Kidney (tissue), 14 donors: Measurements from ENCODE around the gene WDR38. TPM values are rescaled to one million over a fixed set of nuclear protein-coding genes. Genes with fewer than 3 reads are reported as not detected.

Experiments used
- DNase-seq, 5 donors: peaks; one replicate each; pipeline ENCODE4 v3.0.0-alpha.2; 2013 to 2020
- FAIRE-seq: peaks from 2 replicates; lab custom pipeline; 2012; peaks lifted over from hg19 to GRCh38; lab: Jason Lieb, UNC
- H3K27ac ChIP-seq, 2 donors: one replicate each; pipeline ENCODE4 v1.7.0; 2013; ENCODE audit warnings: low read depth in 2 of 2, low read length in 2 of 2, inconsistent platforms in 1 of 2
- H3K27me3 ChIP-seq: one replicate; pipeline ENCODE4 v1.7.1; 2013; ENCODE audit warnings: low read length, inconsistent platforms; ENCODE audit not compliant: control insufficient read depth, insufficient read depth
- H3K36me3 ChIP-seq, 3 donors: one replicate each; pipeline versions ENCODE4 v1.7.0 to v1.7.1; 2013; ENCODE audit warnings: low read length in 3 of 3, control low read depth in 1 of 3, inconsistent platforms in 1 of 3; ENCODE audit not compliant: insufficient read depth in 3 of 3, control insufficient read depth in 2 of 3
- H3K4me1 ChIP-seq, 3 donors: one replicate each; pipeline versions ENCODE4 v1.7.0 to v1.7.1; 2013; ENCODE audit warnings: low read length in 3 of 3, inconsistent platforms in 1 of 3, low read depth in 1 of 3; ENCODE audit not compliant: control insufficient read depth in 2 of 3, insufficient read depth in 2 of 3
- H3K4me3 ChIP-seq, 3 donors: one replicate each; pipeline versions ENCODE4 v1.7.0 to v1.8.1; 2013; ENCODE audit warnings: low read length in 3 of 3, control low read depth in 1 of 3, inconsistent platforms in 1 of 3
- H3K9ac ChIP-seq, 3 donors: one replicate each; pipeline versions ENCODE4 v1.7.0 to v1.7.1; 2013; ENCODE audit warnings: low read length in 3 of 3, control low read depth in 1 of 3, inconsistent platforms in 1 of 3
- H3K9me3 ChIP-seq, 3 donors: one replicate each; pipeline versions ENCODE4 v1.7.0 to v1.7.1; 2013; ENCODE audit warnings: low read length in 3 of 3, control low read depth in 1 of 3, inconsistent platforms in 1 of 3; ENCODE audit not compliant: control insufficient read depth in 2 of 3, insufficient read depth in 1 of 3
- intact Hi-C: fragments of 100-400 bp; cut with DNase I; formaldehyde crosslinking; loops from one replicate; pipeline ENCODE4 v1.11.1; 2022
- polyA plus RNA-seq: library from polyadenylated mRNA; stranded (reverse); fragments of 350-450 nt; fragmentation: Illumina TruSeq; extraction: RNeasy Lipid Tissue Mini Kit (QIAGEN cat#74804); gene quantifications from one replicate; pipeline ENCODE4 v1.2.3, GENCODE V29; 2014; ENCODE audit warnings: low read depth, low replicate concordance; ENCODE audit not compliant: insufficient read depth
- total RNA-seq: library from RNA; stranded (reverse); fragmentation: NEBNext Ultra II Directional; extraction: Animal tissue kit (Norgen Biotek cat#: 25700); gene quantifications from one replicate; pipeline ENCODE4 v1.2.1, GENCODE V29; 2021
- TF ChIP-seq, protein P1 (sequence below): IDR thresholded peaks from 3 replicates; pipeline ENCODE4 v1.5.1; 2012; ENCODE audit warnings: mild to moderate bottlenecking, moderate library complexity, borderline replicate concordance; ENCODE audit not compliant: insufficient read depth; ENCODE audit errors: extremely low read depth
- donor health status: control.
- donor health status: control.
- donor health status: control.
- donor health status: control.
- donor health status: control.
- donor health status: DM: yes; HTN: yes; CAD: no.
- donor health status: Normal renal cell carcinoma (clear cell type).

The WDR38 gene
- total and polyA plus RNA-seq, 2 donors from 2014 or later: 0.31 TPM; not detected in 1

DNA sequence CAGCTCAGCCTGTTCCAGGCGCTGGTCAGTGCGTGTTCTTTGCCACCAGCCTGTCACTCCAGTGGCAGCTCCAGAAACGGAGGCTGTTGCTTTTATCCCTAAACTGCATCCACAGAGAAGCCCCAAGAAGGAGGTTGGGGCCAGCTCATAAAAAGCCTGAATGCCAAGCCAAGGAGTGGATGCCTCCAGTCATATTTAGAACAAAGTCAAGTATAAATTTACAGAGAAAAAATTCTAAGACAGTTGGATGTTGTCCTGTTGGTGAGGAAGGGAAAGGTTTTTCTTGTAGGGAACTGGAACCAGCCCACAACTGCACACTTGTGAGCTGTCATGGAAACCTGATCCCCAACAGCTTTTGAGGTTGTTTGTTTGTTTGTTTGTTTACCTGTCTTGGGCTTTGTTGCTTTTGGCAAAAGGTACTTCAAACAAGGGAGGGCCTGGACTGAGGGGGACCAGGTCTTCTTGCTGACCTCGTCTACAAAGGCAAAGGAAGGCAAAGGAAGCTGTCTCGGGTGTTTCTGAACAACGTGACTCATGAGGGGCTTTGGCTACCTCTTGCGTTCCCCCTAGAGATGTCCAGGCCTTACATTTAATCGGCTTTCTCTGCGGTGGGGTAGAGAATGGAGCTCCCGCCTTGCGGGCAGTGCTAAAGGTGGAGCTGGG is 39.6 kb upstream of the WDR38 start:
- Histone ChIP-seq H3K9ac (no peak overlapping the region), H3K27ac (no peak overlapping the region), H3K9me3 (no peaks in the 10 kb centered on the region), H3K27me3 (no peaks in the 10 kb centered on the region), H3K36me3 (no peaks in the 10 kb centered on the region), H3K4me1 (no peaks in the 10 kb centered on the region), H3K4me3 (no peak overlapping the region)
- FAIRE-seq: no peak
- no peak for DNase-seq
- intact Hi-C loops: no loop called here
- TF ChIP-seq, protein P1, sequence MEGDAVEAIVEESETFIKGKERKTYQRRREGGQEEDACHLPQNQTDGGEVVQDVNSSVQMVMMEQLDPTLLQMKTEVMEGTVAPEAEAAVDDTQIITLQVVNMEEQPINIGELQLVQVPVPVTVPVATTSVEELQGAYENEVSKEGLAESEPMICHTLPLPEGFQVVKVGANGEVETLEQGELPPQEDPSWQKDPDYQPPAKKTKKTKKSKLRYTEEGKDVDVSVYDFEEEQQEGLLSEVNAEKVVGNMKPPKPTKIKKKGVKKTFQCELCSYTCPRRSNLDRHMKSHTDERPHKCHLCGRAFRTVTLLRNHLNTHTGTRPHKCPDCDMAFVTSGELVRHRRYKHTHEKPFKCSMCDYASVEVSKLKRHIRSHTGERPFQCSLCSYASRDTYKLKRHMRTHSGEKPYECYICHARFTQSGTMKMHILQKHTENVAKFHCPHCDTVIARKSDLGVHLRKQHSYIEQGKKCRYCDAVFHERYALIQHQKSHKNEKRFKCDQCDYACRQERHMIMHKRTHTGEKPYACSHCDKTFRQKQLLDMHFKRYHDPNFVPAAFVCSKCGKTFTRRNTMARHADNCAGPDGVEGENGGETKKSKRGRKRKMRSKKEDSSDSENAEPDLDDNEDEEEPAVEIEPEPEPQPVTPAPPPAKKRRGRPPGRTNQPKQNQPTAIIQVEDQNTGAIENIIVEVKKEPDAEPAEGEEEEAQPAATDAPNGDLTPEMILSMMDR: no peak

DNA sequence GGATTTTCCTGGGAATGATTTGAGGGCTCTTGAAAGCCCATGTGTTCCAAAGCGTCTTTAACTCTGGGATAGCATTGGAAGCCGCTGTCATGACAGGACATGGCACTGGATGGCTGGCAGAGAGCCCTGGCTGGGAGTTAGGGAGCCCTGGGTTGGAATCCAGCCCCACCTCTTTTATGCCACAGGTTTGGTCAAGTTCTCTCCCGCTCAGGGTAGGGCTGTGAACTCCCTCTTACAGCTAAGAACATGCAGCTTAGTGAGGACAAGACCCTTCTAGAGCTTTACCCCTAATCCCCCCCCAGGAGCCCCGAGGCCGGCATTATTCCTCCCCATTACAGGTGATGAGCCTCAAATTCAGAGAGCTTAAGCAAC is 39.1 kb upstream of the WDR38 start:
- Histone ChIP-seq H3K9me3 (no peaks in the 10 kb centered on the region), H3K4me1 (no peaks in the 10 kb centered on the region), H3K27me3 (no peaks in the 10 kb centered on the region), H3K36me3 (no peaks in the 10 kb centered on the region), H3K4me3 (no peak overlapping the region), H3K9ac (no peak overlapping the region), H3K27ac (no peak overlapping the region)
- FAIRE-seq: no peak
- DNase-seq: no peak
- intact Hi-C loops: no loop called here
- TF ChIP-seq, protein P1: no peak

DNA sequence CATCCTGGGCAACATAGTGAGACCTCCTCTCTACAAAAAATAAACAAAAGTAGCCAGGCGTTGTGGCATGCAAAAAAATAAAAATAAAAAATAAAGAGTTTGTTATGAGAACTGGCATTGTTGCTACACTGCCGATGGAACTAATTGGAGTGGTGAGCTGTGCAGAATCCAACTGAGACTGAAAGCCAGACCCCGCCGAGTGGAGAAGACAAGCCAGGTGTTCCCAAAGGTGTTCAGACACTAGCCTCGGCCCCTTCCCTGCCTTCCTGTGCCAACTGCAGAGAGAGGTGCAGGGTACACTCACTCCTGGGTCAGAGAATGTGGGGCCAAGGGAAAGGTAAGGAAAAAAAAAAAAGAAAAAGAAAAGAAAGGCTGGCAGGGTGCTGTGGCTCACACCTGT is 37.7 kb upstream of the WDR38 start:
- H3K27me3 ChIP-seq: no peaks in the 10 kb centered on the region
- H3K4me1 ChIP-seq: no peaks in the 10 kb centered on the region
- TF ChIP-seq, protein P1: no peak
- H3K4me3 ChIP-seq: no peak overlapping the region
- FAIRE-seq (no peak), DNase-seq (peak in 1 of 5 donors; percentile 16)
- intact Hi-C loops: no loop called here
- H3K36me3 ChIP-seq: no peaks in the 10 kb centered on the region
- H3K9ac ChIP-seq: no peak overlapping the region
- H3K9me3 ChIP-seq: no peaks in the 10 kb centered on the region
- no peak overlapping the region for H3K27ac ChIP-seq
